GM03348 (cell line): Measurements from ENCODE around the gene PTDSS2.
"Not testable (repeated sequence)": the region's sequence is repeated elsewhere in the genome, so short reads cannot be mapped to it uniquely, and the experiment has no call there.

Source experiments
- DNase-seq: peaks from one replicate; pipeline ENCODE4 v3.0.0; 2012; ENCODE audit warnings: low spot score

PTDSS2 gene

DNA sequence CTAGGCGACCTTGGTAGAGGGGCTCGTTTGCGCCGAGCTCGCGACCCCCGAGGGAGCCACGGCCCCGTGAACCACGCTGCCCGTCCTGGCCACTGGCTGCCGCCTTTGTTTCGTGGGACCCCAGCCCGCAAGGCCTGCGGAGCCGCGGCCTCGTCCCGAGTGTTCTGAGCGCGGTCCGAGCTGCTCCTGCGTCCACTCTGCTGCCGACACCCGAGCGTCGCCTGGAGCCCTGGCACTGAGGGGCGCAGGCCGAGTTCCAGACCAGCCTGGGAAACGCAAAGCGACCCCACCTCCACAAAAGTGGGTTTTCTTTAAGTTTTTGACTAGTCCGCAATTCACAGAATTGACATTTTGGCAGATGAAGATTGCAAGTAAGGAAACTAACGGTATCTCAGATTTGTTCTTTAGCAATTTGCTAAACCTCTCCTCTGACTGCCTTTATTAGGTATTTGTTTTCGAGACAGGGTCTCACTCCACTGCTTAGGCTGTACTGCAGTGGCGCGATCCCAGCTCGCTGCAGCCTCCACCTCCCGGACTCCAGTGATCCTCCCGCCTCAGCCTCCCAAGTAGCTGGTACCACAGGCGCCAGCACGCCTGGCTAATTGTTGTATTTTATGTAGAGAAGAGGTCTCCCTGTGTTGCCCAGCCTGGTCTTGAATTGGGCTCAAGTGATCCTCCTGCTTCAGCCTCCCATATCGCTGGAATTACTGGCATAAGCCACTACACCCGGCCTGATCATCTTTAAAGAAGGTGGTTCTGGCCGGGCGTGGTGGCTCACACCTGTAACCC, 57.8 kb downstream of the PTDSS2 start:
- no peak for DNase-seq

DNA sequence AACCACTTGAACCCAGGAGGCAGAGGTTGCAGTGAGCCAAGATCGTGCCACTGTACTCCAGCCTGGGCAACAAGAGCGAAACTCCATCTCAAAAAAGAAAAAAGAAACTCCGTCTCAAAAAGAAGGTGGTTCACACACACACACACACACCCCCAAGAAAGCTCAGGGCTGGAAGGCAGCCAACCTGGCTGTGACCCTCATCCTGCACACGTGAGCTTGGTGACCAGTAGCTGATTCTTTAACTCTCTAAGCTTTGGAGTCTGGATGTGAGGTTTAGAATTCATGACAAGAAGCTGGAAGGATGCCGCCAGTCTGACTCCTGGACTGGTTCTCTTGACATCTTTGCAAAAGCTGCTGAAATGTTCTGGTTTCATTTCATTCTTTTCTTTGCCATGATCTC, 58.9 kb downstream of the PTDSS2 start:
- no peak for DNase-seq

DNA sequence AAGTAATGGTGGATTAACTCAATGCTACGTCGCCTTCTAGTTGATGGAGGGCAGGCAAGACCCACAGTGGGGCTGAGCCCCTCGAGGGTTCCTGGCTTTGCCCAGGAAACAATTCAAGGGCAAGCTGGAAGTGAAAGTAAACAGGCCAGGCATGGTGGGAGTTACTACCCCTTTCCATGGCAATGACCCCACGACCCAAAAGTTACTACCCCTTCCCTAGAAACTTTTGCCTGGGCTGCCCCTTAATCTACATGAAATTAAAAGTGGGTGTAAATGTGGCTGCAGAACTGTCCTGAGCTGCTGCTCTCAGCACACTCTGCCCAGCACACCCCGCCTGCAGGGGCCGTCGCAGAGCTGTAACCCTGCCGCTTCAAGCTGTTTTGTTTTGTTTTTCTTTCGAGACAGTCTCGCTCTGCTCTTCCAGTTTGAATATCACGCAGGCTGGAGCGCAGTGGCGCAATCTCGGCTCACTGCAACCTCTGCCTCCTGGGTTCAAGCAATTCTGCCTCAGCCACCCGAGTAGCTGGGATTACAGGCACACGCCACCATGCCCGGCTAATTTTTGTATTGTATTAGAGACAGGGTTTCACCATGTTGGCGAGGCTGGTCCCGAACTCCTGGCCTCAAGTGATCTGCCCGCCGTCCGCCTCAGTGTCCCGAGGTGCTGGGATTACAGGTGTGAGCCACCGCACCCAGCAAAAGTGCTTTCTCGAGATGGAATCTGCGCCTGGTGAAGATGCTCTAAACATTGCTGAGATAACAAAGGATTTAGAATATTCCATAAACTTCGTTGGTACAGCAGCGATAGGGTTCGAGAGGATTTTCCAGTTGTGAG, 62.9 kb downstream of the PTDSS2 start:
- no peak for DNase-seq

DNA sequence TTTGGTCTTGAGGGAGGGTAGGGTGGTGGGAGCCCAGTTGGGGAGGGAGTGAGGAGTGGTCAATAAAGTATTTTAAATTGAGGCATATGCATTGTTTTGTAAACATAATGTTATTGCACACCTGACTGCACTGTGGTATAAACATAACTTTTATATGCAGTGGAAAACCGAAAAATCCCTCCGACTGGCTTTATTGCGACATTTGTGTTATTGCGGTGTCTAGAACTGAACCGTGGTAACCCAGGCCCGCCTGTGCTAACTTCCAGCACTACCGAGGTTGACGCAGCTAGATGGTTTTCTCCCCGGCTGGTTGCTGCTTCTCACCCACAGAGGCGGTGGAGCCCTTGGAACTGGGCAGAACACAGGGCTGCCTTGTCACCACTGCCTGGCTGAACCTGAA, 64.5 kb downstream of the PTDSS2 start:
- no peak for DNase-seq

DNA sequence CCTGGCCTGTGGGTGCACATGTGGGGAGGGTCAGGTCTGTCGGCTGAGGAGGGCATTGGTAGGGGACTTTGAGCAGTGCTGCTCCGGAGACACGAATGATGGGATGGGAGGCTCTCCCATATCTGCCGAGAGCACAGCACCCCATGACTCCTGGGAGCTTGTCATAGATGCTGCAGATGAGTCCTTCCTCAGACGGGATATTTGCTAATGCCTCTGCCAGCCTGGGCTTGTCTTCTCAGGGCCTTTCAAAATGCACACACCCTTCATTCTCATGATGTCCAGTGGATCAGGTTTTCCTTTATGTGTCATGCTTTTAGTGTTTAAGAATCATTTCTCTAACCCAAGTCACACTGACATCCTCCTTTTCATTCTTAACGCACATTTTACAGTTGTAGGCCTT, 65.1 kb downstream of the PTDSS2 start:
- no peak for DNase-seq

DNA sequence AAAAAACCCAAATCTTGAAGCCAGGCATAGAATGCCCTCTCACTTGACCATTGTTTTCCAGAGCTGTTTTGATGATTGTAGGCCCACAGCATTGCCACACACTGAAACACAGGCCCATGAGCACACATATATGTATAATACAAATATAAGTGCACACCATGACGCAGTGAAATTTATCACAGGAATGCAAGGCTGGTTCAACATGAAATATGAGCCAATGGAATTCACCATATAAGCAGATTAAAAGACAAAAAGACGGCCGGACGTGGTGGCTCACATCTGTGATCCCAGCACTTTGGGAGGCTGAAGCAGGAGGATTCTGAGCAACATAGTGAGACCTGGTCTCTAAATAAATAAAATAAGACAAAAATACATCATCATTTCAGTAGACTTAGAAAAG, 66.3 kb downstream of the PTDSS2 start:
- no peak for DNase-seq

DNA sequence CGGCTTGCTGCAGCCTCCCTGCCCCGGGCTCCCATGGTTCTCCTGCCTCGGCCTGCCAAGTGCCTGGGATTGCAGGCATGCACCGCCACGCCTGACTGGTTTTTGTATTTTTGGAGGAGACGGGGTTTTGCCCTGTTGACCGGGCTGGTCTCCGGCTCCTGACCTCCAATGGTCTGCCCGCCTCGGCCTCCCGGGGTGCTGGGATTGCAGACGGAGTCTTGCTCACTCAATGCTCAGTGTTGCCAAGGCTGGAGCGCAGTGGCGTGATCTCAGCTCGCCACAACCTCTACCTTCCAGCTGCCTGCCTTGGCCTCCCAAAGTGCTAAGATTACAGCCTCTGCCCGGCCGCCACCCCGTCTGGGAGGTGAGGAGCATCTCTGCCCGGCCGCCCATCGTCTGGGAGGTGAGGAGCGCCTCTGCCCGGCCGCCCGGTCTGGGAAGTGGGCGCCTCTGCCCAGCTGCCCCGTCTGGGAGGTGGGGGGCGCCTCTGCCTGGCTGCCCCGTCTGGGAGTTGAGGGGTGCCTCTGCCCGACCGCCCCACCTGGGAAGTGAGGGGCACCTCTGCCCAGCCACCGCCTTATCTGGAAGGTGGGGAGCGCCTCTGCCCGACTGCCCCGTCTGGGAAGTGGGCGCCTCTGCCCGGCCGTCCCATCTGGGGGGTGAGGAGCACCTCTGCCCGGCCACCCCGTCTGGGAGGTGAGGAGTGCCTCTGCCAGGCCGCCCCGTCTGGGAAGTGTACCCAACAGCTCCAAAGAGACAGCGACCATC, 67.0 kb downstream of the PTDSS2 start:
- DNase-seq, result not testable (repeated sequence)

DNA sequence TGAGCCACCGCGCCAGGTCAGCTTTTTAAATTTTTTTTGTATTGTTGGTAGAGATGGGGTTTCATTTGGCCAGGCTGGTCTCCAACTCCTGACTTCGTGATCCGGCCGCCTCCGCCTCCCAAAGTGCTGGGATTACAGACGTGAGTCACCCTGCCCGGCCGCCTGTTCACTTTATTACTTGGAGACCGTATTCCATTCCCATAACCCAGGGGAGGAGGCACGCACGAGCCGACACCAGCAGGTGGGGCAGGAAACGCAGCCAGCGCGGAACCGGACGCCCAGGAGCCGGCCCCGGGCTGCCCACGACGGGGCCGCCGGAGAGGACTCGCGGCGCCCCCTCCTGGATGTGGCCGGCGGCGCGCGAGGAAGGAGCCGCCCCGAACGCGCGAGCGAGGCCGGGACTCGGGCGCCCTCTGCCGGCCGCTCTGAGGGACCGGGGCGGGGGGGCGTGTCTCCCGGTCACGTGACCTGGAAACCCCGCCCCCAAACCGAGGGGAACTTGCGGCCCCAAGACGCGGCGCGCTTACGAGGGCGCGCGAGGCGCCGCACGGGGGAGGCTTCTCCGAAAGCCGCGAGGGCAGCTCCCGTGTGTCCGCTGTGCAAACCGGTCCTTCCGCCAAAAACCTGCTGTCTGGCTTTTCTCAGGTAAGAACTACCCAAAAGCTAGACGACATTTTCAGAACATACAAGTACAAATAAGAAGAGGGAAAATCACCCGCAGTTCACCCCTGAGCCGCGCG, 68.6 kb downstream of the PTDSS2 start:
- peak; percentile 96 for DNase-seq

DNA sequence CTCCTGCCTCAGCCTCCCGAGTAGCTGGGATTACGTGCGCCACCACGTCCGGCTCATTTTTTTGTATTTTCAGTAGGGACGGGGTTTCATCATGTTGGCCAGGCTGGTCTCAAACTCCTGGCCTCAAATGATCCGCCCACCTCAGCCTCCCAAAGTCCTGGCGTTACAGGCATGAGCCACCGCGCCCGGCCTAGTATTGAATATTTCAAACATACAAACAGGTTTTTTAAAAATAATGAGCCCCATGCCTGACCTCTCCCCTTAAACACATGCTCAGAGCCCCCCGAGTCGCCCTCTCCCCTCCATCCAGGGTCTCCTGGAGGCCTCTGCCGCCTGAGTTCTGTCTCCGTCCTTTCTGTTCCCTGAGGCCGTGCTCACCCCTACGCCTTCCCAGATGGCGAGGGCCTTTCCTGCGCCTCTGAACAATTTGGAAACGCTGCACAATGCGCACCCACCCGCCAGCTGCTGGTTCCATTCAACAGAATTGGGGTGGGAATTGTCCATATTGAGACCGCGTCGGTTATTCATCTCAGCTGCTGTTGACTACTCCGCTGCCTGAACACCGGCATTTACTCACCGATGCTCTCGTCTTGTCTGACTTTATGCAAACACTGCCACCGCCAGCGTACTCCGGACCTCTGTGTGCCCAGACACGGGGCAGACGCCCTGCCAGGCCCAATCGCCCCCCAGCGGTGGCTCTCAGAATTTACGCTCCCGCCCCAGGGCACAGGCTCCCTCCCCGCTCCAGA, 70.5 kb downstream of the PTDSS2 start:
- DNase-seq, result no peak

DNA sequence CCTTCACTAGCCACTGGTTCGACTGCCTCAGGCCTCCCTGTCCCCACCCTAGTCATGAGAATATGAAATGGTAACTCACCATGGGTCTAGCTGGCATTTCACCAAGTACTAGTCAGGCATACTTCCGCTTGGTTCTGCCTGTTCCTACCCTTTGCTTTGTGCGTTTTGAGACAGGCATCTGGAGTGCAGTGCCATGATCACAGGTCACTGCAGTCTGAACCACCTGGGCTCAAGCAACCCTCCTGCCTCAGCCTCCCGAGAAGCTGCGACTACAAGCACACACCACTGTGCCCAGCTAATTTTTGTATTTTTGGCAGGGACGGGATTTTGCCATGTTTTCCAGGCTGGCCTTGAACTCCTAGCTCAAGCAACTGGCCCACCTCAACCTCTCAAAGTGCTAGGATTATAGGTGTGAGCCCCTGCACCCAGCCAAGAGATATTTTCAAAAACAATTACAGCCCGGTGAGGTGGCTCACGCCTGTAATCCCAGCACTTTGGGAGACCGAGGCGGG, 71.2 kb downstream of the PTDSS2 start:
- DNase-seq, result no peak

DNA sequence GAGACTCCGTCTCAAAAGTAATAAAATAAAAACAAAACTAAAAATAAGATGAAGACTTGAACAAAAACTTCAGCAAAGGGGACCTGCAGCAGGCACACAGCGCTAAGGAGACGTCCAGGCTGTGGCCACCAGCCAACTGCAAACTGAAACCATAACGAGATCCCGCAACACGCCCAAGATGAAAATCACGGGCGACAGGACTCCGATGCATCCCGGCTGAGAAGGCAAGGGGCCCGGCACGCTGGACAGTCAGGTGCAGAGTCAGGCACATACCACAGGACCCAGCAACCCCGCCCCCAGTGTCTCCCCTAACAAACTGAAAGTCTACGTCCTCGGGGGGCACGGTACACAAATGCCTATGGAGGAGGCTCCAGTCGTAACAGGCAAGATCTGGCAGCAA, 76.1 kb downstream of the PTDSS2 start:
- DNase-seq, result no peak

DNA sequence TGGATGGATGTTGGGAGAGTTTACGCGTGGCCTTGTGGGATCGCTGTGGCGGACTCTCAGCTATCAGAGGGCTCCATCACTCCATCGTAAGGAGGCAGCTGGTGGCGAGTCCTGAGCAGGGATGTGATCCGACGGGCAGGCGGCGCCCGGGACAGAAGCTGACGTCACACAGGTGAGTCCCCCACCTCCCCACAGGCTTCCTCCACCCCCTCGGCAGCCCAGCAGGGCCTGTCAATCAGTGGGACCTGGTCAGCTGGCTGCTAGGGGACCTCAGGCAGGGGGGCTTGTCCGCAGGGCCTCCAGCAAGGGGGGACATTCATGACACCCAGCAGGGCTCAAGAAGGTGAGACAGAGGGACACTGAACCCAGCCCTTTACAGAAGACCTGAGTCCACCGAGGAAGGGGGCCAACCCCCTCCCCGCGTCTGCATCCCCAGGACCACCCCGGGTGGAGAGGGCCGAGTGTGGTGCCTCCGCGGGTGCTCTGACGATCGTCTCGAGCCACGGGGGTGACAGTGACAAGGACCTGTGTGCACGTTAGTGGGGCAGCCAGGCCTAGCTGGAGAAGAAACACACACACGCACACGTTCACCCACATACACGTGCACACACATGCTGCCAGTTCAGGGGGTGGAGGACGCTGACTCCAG, 78.2 kb downstream of the PTDSS2 start:
- no peak for DNase-seq

DNA sequence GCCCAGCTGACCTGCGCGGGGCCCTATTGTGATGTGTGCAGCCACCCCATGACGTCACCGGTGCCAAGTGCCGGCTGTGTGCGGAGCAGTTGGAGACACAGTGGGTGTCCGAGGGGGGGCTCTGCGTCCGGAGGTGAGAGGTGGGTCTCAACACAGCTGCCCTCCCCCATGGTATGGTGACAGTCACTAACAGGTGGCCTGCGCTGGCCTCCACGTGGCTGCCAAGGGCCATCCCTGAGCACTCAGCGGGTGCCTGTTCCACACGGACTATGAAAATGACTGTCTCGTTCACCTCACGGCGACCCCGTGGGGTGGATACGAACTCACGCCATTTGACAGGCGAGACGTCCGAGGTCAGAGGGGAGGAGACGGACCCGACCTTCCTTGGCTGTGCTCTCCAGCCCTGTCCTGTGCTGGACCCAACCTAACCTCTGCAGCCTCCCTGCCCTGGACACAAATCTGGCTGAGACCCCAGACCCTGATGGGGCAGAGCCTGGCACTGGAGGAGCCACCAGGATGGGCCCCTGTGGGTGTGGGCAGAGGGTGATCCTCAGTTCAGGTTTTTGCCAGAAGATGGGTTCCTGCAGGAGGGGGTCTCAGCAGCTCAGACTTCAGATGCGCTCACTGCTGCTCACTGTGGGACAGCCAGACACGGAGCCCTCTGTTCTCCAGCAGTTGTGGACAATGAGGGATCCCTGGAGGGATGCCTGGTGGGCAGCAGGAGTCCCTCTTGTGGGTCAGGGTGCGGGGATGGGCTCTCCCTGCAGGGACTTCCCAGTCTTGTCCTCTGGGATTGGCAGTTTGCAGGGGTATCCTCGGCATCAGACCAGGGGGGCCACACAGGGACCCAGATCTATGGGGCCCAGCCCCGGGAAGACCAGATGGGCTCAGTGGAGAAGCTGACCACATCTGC, 79.0 kb downstream of the PTDSS2 start:
- no peak for DNase-seq

DNA sequence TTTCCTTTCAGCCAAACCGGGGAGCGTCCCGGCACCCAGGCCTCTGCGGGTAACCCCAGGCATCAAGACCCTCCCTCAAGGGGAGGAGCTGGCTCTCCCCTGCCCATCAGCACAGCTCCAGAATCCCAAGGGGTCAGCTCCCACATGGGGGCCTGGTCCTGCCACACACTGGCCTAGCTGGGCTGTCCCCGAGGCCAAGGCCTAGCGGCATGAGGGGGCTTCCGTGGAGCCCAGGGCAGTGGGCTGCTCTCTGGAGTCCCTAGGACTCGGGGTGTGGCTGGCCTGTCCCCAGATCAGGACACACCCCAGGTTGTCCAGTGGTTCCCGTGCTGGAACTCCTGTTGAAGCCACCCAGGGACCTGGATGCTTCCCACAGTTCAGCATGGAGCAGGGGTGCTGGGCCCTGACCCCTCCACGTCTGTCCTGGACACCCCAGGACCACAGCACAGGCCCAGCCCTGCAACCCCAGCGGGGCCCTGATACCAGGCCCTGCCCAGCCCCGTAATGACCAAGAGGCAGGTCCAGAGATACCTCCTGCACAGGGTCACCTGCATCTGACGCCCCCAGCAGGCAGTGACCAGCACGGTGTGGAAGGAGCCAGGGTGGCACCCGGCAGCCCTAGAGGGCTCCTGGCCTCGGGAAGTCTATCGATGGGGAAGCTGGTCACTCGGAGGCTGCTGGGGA, 79.8 kb downstream of the PTDSS2 start:
- no peak for DNase-seq

DNA sequence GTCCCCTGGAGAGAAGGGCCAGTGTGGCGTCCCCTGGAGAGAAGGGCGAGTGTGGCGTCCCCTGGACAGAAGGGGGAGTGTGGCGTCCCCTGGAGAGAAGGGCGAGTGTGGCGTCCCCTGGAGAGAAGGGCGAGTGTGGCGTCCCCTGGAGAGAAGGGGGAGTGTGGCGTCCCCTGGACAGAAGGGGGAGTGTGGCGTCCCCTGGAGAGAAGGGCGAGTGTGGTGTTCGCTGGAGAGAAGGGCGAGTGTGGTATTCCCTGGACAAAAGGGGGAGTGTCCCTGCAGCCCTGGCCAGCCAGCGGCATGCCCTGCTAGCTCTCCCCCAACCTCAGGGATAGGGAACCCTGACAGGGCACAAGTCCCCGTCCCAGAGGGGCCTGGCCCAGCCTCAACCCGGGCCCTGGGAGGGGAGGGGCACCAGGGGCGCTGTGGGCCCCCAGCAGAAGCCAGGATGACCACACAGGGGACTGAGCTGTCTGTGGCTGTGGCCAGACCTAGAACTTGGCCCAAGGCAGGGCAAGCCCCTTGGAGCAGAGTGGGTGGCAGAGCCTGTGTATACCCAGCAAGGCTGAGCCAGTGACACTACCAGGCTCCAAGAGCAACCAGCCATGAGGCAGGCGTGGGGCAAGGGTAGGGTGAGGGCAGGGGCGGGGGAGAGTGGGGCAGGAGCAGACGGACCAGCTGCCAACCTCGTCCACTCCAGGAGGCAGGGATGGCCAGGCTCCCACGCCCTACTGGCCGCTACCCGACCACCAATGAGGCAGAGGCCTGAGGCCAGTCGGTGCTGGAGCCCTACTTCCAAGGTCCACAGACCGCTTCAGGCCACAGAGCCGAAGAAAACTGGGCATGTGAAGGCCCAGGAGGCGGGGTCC, 81.1 kb downstream of the PTDSS2 start:
- no peak for DNase-seq

DNA sequence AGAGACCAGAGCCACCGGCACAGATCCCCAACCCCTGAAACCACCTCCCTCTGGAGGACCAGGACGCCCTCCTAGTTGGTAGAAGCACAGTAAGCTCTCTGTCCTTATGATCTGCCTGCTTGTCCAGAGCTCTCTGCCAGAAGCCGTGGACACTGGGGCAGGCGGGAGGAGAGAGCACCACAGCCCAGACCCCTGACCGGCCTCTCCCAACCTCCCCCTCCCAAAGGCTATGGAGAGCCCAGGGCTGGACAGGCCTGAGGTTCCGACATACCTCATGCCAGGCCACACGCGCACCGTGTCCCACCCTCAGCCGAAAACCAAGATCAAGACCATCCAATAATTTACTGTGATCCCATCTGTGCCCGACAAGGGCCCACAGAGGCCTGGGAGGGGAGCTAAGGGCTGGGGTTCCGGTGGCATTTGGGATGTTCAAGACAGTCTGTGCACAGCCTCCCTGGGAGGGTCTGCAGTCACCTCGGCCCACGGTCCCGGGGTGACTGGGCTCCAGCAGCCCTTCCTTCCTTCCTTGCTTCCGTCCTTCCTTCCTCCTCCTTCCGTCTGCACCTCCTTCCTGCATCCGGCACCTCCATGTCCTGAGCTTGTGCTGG, 81.9 kb downstream of the PTDSS2 start:
- no peak for DNase-seq

DNA sequence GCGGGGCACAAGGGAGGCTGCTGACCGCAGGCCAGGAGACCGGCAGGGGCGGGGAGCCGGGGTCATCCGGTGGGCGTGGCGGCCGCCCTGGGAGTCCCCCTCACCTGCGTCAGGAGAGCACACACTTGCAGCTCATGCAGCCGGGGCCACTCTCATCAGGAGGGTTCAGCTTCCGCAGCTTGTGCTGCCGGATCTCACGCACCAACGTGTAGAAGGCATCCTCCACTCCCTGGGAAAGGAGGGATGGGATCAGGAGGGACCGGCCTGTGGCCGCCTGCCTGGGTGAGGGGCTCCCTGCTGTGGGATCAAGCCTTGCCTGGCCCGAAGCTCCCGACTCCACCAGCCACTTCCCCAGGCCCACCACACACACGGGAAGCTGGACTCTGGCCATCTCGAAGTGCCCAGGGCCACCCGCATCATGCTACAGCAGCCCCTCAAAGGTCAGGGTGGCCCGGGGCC, 82.5 kb downstream of the PTDSS2 start:
- DNase-seq, result no peak
